H1 (cell line): Measurements from ENCODE around the gene EML5. TPM values are rescaled to one million over a fixed set of nuclear protein-coding genes. Genes with fewer than 3 reads are reported as not detected.

Experiments used
- CTCF ChIA-PET: fragments of 300-600 bp; sonication (Branson Sonifier 250); formaldehyde crosslinking; loops from one replicate; lab custom pipeline; 2021; ENCODE audit not compliant: partially characterized antibody; lab: Charles Lee
- POLR2A ChIA-PET: fragments of 300-600 bp; sonication (Branson Sonifier 250); formaldehyde crosslinking; loops from one replicate; lab custom pipeline; 2021; ENCODE audit warnings: inconsistent platforms; ENCODE audit not compliant: partially characterized antibody; lab: Charles Lee
- DNase-seq, 2 experiments: peaks; one replicate each; pipeline versions ENCODE4 v3.0.0 to v3.0.0-alpha.2; 2010 to 2022; ENCODE audit warnings: low spot score in 2 of 2, low read depth in 1 of 2, mixed read lengths in 1 of 2
- FAIRE-seq: peaks from 2 replicates; lab custom pipeline; 2011; peaks lifted over from hg19 to GRCh38; lab: Jason Lieb, UNC
- H2AFZ ChIP-seq: 2 replicates; pipeline ENCODE4 v1.8.1; 2012; ENCODE audit warnings: low read length, inconsistent platforms
- H2AK5ac ChIP-seq: 2 replicates; pipeline ENCODE4 v1.6.1; 2013; ENCODE audit warnings: low read depth, low read length
- H2BK120ac ChIP-seq: replicated peaks from 2 replicates; pipeline ENCODE3; 2013; ENCODE audit warnings: low read depth, low read length, inconsistent platforms
- H2BK12ac ChIP-seq: 2 replicates; pipeline ENCODE4 v1.6.1; 2013; ENCODE audit warnings: low read depth, low read length
- H2BK15ac ChIP-seq: 2 replicates; pipeline ENCODE4 v1.6.1; 2013; ENCODE audit warnings: low read length
- H2BK20ac ChIP-seq: 2 replicates; pipeline ENCODE4 v1.6.1; 2013; ENCODE audit warnings: low read length
- H2BK5ac ChIP-seq: 2 replicates; pipeline ENCODE4 v1.6.1; 2013; ENCODE audit warnings: low read depth, low read length
- H3K14ac ChIP-seq: 2 replicates; pipeline ENCODE4 v1.6.1; 2013; ENCODE audit warnings: inconsistent platforms; ENCODE audit not compliant: insufficient read length
- H3K18ac ChIP-seq: 2 replicates; pipeline ENCODE4 v1.6.1; 2013; ENCODE audit warnings: low read length; ENCODE audit errors: extremely low read depth
- H3K23ac ChIP-seq: 2 replicates; pipeline ENCODE4 v1.6.1; 2013; ENCODE audit warnings: inconsistent platforms; ENCODE audit not compliant: insufficient read length
- H3K23me2 ChIP-seq: 2 replicates; pipeline ENCODE4 v1.6.1; 2013; ENCODE audit warnings: low read depth, low read length
- H3K27ac ChIP-seq: 2 replicates; pipeline ENCODE4 v1.6.1; 2011; ENCODE audit warnings: low read depth, low read length, inconsistent platforms
- H3K27me3 ChIP-seq, 4 experiments: replicated peaks in 1 of 4; 1 replicate in 1 of 4; 2 replicates in 3 of 4; pipeline versions ENCODE4 v1.6.1 to v1.8.1; 2011 to 2013; ENCODE audit warnings: low read length in 3 of 4, mild to moderate bottlenecking in 3 of 4, inconsistent platforms in 2 of 4, mixed read lengths in 2 of 4, moderate library complexity in 1 of 4; ENCODE audit not compliant: control insufficient read depth in 3 of 4, insufficient read depth in 3 of 4; ENCODE audit errors: extremely low read depth in 1 of 4
- H3K36me3 ChIP-seq, 4 experiments: 2 replicates each; pipeline versions ENCODE4 v1.6.1 to v1.8.1; 2011 to 2013; ENCODE audit warnings: mild to moderate bottlenecking in 4 of 4, low read length in 3 of 4, moderate library complexity in 2 of 4, control low read depth in 1 of 4, inconsistent platforms in 1 of 4; ENCODE audit not compliant: insufficient read depth in 4 of 4, control insufficient read depth in 2 of 4
- H3K4ac ChIP-seq: replicated peaks from 2 replicates; pipeline ENCODE3; 2013; ENCODE audit warnings: low read length, low read depth, mixed read lengths, inconsistent platforms; ENCODE audit not compliant: insufficient read length
- H3K4me1 ChIP-seq, 4 experiments: replicated peaks in 1 of 4; 1 replicate in 1 of 4; 2 replicates in 3 of 4; pipeline versions ENCODE4 v1.6.1 to v1.8.1; 2011 to 2013; ENCODE audit warnings: low read length in 3 of 4, inconsistent platforms in 2 of 4, mixed read lengths in 1 of 4; ENCODE audit not compliant: insufficient read depth in 4 of 4, control insufficient read depth in 3 of 4
- H3K4me2 ChIP-seq, 2 experiments: 2 replicates each; pipeline versions ENCODE4 v1.6.1 to v1.8.1; 2011 to 2013; ENCODE audit warnings: low read depth in 2 of 2, low read length in 2 of 2, control low read depth in 1 of 2, inconsistent platforms in 1 of 2, mild to moderate bottlenecking in 1 of 2; ENCODE audit not compliant: insufficient read depth in 1 of 2
- H3K4me3 ChIP-seq, 4 experiments: fragments of 200-600, 300-600 bp in 1 of 4; sonication (generic), shearing (Covaris generic), sonication (Bioruptor Twin) in 1 of 4; 2 replicates each; pipeline versions ENCODE4 v1.5.1 to v1.8.1; 2011 to 2016; ENCODE audit warnings: low read length in 4 of 4, low read depth in 3 of 4, control low read depth in 2 of 4, inconsistent platforms in 2 of 4, mild to moderate bottlenecking in 2 of 4, mixed read lengths in 1 of 4, moderate library complexity in 1 of 4; ENCODE audit not compliant: insufficient read depth in 2 of 4; ENCODE audit errors: extremely low read depth in 1 of 4
- H3K56ac ChIP-seq: replicated peaks from 2 replicates; pipeline ENCODE3; 2013; ENCODE audit warnings: low read depth, mild to moderate bottlenecking, mixed read lengths, low read length, inconsistent platforms; ENCODE audit not compliant: insufficient read length
- H3K79me1 ChIP-seq: 2 replicates; pipeline ENCODE4 v1.6.1; 2013; ENCODE audit warnings: low read depth, low read length, control low read depth
- H3K79me2 ChIP-seq, 2 experiments: 2 replicates each; pipeline versions ENCODE4 v1.6.1 to v1.8.1; 2012 to 2013; ENCODE audit warnings: low read length in 2 of 2, mild to moderate bottlenecking in 2 of 2, inconsistent platforms in 1 of 2; ENCODE audit not compliant: insufficient read depth in 2 of 2, control insufficient read depth in 1 of 2
- H3K9ac ChIP-seq, 4 experiments: replicated peaks in 1 of 4; 1 replicate in 1 of 4; 2 replicates in 3 of 4; pipeline versions ENCODE4 v1.6.1 to v1.8.1; 2011 to 2013; ENCODE audit warnings: low read depth in 3 of 4, low read length in 3 of 4, control low read depth in 2 of 4, mild to moderate bottlenecking in 2 of 4, moderate library complexity in 2 of 4, inconsistent platforms in 1 of 4; ENCODE audit errors: extremely low read depth in 1 of 4
- H3K9me3 ChIP-seq, 2 experiments: 2 replicates each; pipeline versions ENCODE4 v1.6.1 to v1.8.1; 2012 to 2013; ENCODE audit warnings: mild to moderate bottlenecking in 2 of 2, moderate library complexity in 2 of 2, control low read depth in 1 of 2, inconsistent platforms in 1 of 2, low read depth in 1 of 2, low read length in 1 of 2, mixed read lengths in 1 of 2; ENCODE audit not compliant: insufficient read depth in 2 of 2
- H4K20me1 ChIP-seq, 2 experiments: replicated peaks in 1 of 2; 2 replicates each; pipeline versions ENCODE3 to v1.8.1; 2011 to 2013; ENCODE audit warnings: inconsistent platforms in 2 of 2, low read length in 2 of 2, mild to moderate bottlenecking in 1 of 2; ENCODE audit not compliant: insufficient read depth in 2 of 2, control insufficient read depth in 1 of 2
- H4K5ac ChIP-seq: 2 replicates; pipeline ENCODE4 v1.6.1; 2013; ENCODE audit warnings: low read length, low read depth, mixed read lengths, inconsistent platforms; ENCODE audit not compliant: insufficient read length
- H4K8ac ChIP-seq: 2 replicates; pipeline ENCODE4 v1.8.0; 2013; ENCODE audit warnings: mild to moderate bottlenecking, moderate library complexity, low read length, inconsistent platforms; ENCODE audit not compliant: insufficient read depth; ENCODE audit errors: extremely low read depth
- H4K91ac ChIP-seq: replicated peaks from 2 replicates; pipeline ENCODE3; 2013; ENCODE audit warnings: low read length, mixed read lengths, inconsistent platforms; ENCODE audit not compliant: insufficient read length
- CBX8 ChIP-seq: fragments of 300-800, 300-1000 bp; sonication (generic); IDR thresholded peaks from 2 replicates; pipeline ENCODE4 v1.7.1; 2016; ENCODE audit warnings: low read depth, low read length, borderline replicate concordance
- CHD1 ChIP-seq: IDR thresholded peaks from 2 replicates; pipeline ENCODE4 v1.6.1; 2012; ENCODE audit warnings: low read depth, low read length, improper control_type of control experiment
- FOSL1 ChIP-seq: IDR thresholded peaks from 2 replicates; pipeline ENCODE4 v1.6.1; 2011; ENCODE audit warnings: mild to moderate bottlenecking, low read depth, low read length, moderate library complexity; ENCODE audit not compliant: insufficient read depth
- KDM1A ChIP-seq: fragments of 200-600, 300-600 bp; sonication (generic); IDR thresholded peaks from 2 replicates; pipeline ENCODE4 v1.7.1; 2016; ENCODE audit warnings: mild to moderate bottlenecking, low read length, borderline replicate concordance
- RXRA ChIP-seq: IDR thresholded peaks from 2 replicates; pipeline ENCODE4 v1.6.1; 2011; ENCODE audit warnings: low read depth, mild to moderate bottlenecking, low read length, moderate library complexity; ENCODE audit not compliant: insufficient read depth
- SIN3A ChIP-seq, 2 experiments: IDR thresholded peaks in 1 of 2; conservative IDR thresholded peaks in 1 of 2; 2 replicates each; pipeline ENCODE4 v1.6.1; 2011 to 2012; ENCODE audit warnings: low read length in 2 of 2, improper control_type of control experiment in 1 of 2, low read depth in 1 of 2, mild to moderate bottlenecking in 1 of 2
- SIRT6 ChIP-seq: IDR thresholded peaks from one replicate; pipeline ENCODE4 v1.7.1; 2012; ENCODE audit warnings: low read length, inconsistent platforms
- SP4 ChIP-seq: IDR thresholded peaks from 2 replicates; pipeline ENCODE4 v1.6.1; 2012; ENCODE audit warnings: low read length, inconsistent platforms
- TAF7 ChIP-seq: optimal IDR thresholded peaks from 2 replicates; pipeline ENCODE3; 2011; ENCODE audit warnings: low read depth, mild to moderate bottlenecking, inconsistent platforms, low read length, moderate library complexity, borderline replicate concordance
- ZNF274 ChIP-seq: IDR thresholded peaks from 2 replicates; pipeline ENCODE4 v1.7.0; 2012; ENCODE audit warnings: low read length, borderline replicate concordance; ENCODE audit errors: extremely low read depth
- WGBS, 2 experiments: shearing (Covaris generic) in 1 of 2; methylation state at CpG; one replicate each; pipeline versions ENCODE4 v1.1.6 to v1.1.7; 2013 to 2015; ENCODE audit warnings: low lambda C conversion rate in 2 of 2, mixed read lengths in 2 of 2, inconsistent platforms in 1 of 2, low coverage in 1 of 2, missing lambda C conversion rate in 1 of 2; ENCODE audit not compliant: insufficient replicate concordance in 2 of 2, insufficient coverage in 1 of 2, insufficient read length in 1 of 2; ENCODE audit errors: extremely low coverage in 1 of 2, missing lambda C conversion rate in 1 of 2; 5-methylcytosine and 5-hydroxymethylcytosine counted together
- polyA plus RNA-seq, 7 experiments: library from polyadenylated mRNA; depleted of rRNA in 3 of 7; stranded (reverse) in 5 of 7; unstranded in 2 of 7; fragments of >200 nt in 5 of 7; fragments of 200-250 nt in 2 of 7; gene quantifications; 1 replicate in 5 of 7; 2 replicates in 1 of 7; 4 replicates in 1 of 7; pipeline versions ENCODE4 v1.2.1 to v1.2.3, GENCODE V29; 2011 to 2013; ENCODE audit warnings: missing spikeins in 2 of 7, mixed read lengths in 2 of 7
- total RNA-seq: library from RNA; stranded (reverse); fragmentation: NEBNext Ultra II Directional; extraction: Animal tissue kit (Norgen Biotek cat#: 25700); gene quantifications from 2 replicates; pipeline ENCODE4 v1.2.1, GENCODE V29; 2021
- TF ChIP-seq, protein P1 (sequence below): IDR thresholded peaks from 2 replicates; pipeline ENCODE4 v1.6.1; 2012; ENCODE audit warnings: inconsistent platforms
- TF ChIP-seq, protein P2 (sequence below): IDR thresholded peaks from 2 replicates; pipeline ENCODE4 v1.6.1; 2011; ENCODE audit warnings: low read depth, mild to moderate bottlenecking, low read length; ENCODE audit not compliant: insufficient read depth

The EML5 gene
- total and polyA plus RNA-seq, 2 of the 8 experiments (the other 6 are each of a cell fraction or from before 2014, with no cell fraction given) = 0.39 to 0.88 TPM

DNA sequence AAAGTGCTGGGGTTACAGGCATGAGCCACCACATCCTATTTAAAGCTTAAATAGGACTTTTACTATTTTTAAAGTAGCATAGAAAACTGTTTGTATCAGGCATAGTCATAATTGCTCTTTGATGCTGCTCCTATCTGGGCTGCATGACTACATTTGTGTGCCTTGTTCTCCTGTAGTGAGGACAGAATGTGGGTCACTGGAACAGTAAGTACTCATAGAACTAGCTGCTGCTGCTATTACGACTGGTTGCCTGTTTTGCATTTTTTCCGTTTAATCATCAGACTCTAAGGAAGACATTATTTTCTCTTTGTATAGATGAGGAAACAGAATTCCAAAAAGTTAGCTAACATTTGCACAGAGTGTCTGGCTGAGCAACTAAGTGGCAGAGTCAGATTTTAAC, 187.2 kb downstream of the EML5 start:
- H3K4me3 ChIP-seq = no peak overlapping the region
- no peak overlapping the region for H4K8ac ChIP-seq
- no peak overlapping the region for H3K4ac ChIP-seq
- no peaks in the 10 kb centered on the region for H3K79me2 ChIP-seq
- no peak overlapping the region; the same call in 1 of the 2 replicates for H3K27ac ChIP-seq
- H3K9me3 ChIP-seq = peaks cover 0 to 3% of the 10 kb centered on the region in 2 experiments; a peak in 1 of 4 replicates
- no peak overlapping the region for H2BK120ac ChIP-seq
- H2AK5ac ChIP-seq = no peak overlapping the region
- no peak overlapping the region for H2BK12ac ChIP-seq
- no peak overlapping the region for H2BK15ac ChIP-seq
- no peak overlapping the region for H2BK20ac ChIP-seq
- H4K91ac ChIP-seq = no peak overlapping the region
- peaks cover 0 to 6% of the 10 kb centered on the region in 2 experiments for H4K20me1 ChIP-seq
- CTCF ChIA-PET = interaction anchor here (0.6 to 1.2 kb wide), 2 partner anchors 11 to 437 kb away, joined by 3 read pairs; no protein-coding TSS in a partner anchor
- no peak overlapping the region for H3K9ac ChIP-seq
- FAIRE-seq (no peak), DNase-seq (no peak)
- no peak overlapping the region for H3K56ac ChIP-seq
- H3K14ac ChIP-seq = no peak overlapping the region
- H3K36me3 ChIP-seq = peaks cover 31 to 88% (median 70%) of the 10 kb centered on the region in 4 experiments
- H3K18ac ChIP-seq = no peak overlapping the region
- no peaks in the 10 kb centered on the region for H3K79me1 ChIP-seq
- no peak overlapping the region for H3K23ac ChIP-seq
- H3K23me2 ChIP-seq = no peaks in the 10 kb centered on the region; the same call in 1 of the 2 replicates
- POLR2A ChIA-PET = interaction anchor here (1.6 to 2.2 kb wide), 2 partner anchors 11 to 15 kb away, joined by 5 to 7 read pairs; no protein-coding TSS in a partner anchor
- no peak overlapping the region for H3K4me2 ChIP-seq
- no peak overlapping the region for H4K5ac ChIP-seq
- H2AFZ ChIP-seq = no peak overlapping the region
- no peak overlapping the region for H2BK5ac ChIP-seq
- H3K4me1 ChIP-seq = peaks cover 0 to 4% (median 1%) of the 10 kb centered on the region in 4 experiments; a peak in 2 of 7 replicates
- H3K27me3 ChIP-seq = no peaks in the 10 kb centered on the region
- WGBS, 2 experiments = 88% methylated on average over 2 of the region's 2 CpGs; no CpG with 5 or more reads in 1 of the 2 experiments
- TF ChIP-seq SP4 = no peak
- TF ChIP-seq TAF7 = no peak
- no peak for TF ChIP-seq CHD1
- no peak for TF ChIP-seq ZNF274
- no peak for TF ChIP-seq SIRT6
- no peak for TF ChIP-seq RXRA
- no peak for TF ChIP-seq KDM1A
- TF ChIP-seq CBX8 = no peak
- no peak for TF ChIP-seq FOSL1
- TF ChIP-seq, protein P1, sequence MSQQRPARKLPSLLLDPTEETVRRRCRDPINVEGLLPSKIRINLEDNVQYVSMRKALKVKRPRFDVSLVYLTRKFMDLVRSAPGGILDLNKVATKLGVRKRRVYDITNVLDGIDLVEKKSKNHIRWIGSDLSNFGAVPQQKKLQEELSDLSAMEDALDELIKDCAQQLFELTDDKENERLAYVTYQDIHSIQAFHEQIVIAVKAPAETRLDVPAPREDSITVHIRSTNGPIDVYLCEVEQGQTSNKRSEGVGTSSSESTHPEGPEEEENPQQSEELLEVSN = no peak
- TF ChIP-seq SIN3A (conservative IDR thresholded peaks at IDR 0.05 in 1 of 2, IDR thresholded peaks at IDR 0.05 in 1 of 2; ENCODE audit: low read depth in 1 of 2, low read length in 2 of 2) = no peak
- TF ChIP-seq, protein P2, sequence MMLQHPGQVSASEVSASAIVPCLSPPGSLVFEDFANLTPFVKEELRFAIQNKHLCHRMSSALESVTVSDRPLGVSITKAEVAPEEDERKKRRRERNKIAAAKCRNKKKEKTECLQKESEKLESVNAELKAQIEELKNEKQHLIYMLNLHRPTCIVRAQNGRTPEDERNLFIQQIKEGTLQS = no peak
